Measurements from ENCODE around the gene GNS. TPM values are rescaled to one million over a fixed set of nuclear protein-coding genes. Genes with fewer than 3 reads are reported as not detected.

The GNS gene
- total and polyA plus RNA-seq, 2 donors (not counting 3 experiments of a cell fraction or from before 2014, with no cell fraction given) = 107 to 142 TPM

DNA sequence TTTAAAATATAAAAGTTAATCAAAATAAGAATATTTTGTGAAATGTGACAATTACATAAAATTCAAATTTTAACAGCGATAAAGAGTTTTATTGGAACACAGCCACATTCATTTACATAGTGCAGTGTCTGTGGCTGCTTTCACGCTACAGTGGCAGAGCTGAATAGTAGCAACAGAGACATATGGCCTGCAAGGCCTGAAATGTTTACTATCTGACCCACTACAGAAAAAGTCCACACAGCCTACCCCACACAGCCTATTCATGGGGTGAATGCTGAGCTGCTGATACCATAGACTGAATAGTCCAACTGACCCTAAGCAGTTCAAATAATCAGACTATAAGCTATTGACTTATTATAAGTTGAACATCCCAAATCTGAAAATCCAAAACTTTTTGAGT is 13.2 kb downstream of the GNS start:
- dilution Hi-C loops (cut with MboI; ENCODE audit: extremely low pct_ligation_motif_present, low sequenced_read_pairs) (no loop called here), intact Hi-C loops (cut with micrococcal nuclease) (loop anchor here (1.0 kb wide), 1 partner anchor 122 kb away; no protein-coding TSS in a partner anchor)
- no peaks in the 10 kb centered on the region for H4K20me1 ChIP-seq (replicated peaks; ENCODE audit: control insufficient read depth, extremely low read depth, insufficient read depth, low read length)
- no peak overlapping the region for H3K4me3 ChIP-seq (replicated peaks in 1 of 3; ENCODE audit: insufficient read depth in 1 of 3, low read depth in 1 of 3, low read length in 3 of 3)
- H2AFZ ChIP-seq (ENCODE audit: low read depth, low read length) = no peak overlapping the region
- FAIRE-seq (peak; percentile 55), DNase-seq (ENCODE audit: low read depth, low spot score) (no peak)
- ChIA-PET CTCF (interaction anchor here (1.0 to 1.8 kb wide), 6 partner anchors 12 to 361 kb away, joined by 3 to 9 read pairs (median 6); partner anchors contain the start of gene GNS), POLR2A (no interaction called here)
- peaks cover 5% of the 10 kb centered on the region for H3K79me2 ChIP-seq (ENCODE audit: control insufficient read depth, insufficient read depth, low read length)
- H3K36me3 ChIP-seq (ENCODE audit: control insufficient read depth in 2 of 2, extremely low read depth in 1 of 2, insufficient read depth in 2 of 2, low read length in 2 of 2) = peaks cover 12 to 14% of the 10 kb centered on the region in 2 experiments
- H3K4me1 ChIP-seq (ENCODE audit: control insufficient read depth, extremely low read depth, insufficient read depth, low read length) = peaks cover 41% of the 10 kb centered on the region
- H3K27ac ChIP-seq (ENCODE audit: insufficient read depth, low read depth, low read length) = no peak overlapping the region
- H3K9me1 ChIP-seq (replicated peaks; ENCODE audit: control insufficient read depth, extremely low read depth, insufficient read depth, low read length) = no peaks in the 10 kb centered on the region
- no TSS peak for BruUV-seq (replicated peaks)
- H3K27me3 ChIP-seq (ENCODE audit: control insufficient read depth in 2 of 2, insufficient read depth in 2 of 2, low read length in 2 of 2) = no peaks in the 10 kb centered on the region
- H3K9ac ChIP-seq (replicated peaks; ENCODE audit: extremely low read depth, insufficient read depth, low read length) = no peak overlapping the region
- TF ChIP-seq MYC (IDR thresholded peaks at IDR 0.05; ENCODE audit: low read depth, low read length) (no peak), POLR2AphosphoS5 (IDR thresholded peaks at IDR 0.05; ENCODE audit: insufficient read depth, low read depth, low read length) (no peak), JUN (IDR thresholded peaks at IDR 0.05; ENCODE audit: borderline replicate concordance, insufficient read depth, insufficient read length, low read depth) (no peak), EZH2 (IDR thresholded peaks at IDR 0.05; ENCODE audit: borderline replicate concordance, low read depth, low read length, severe bottlenecking) (no peak), GATA2 (IDR thresholded peaks at IDR 0.05; ENCODE audit: insufficient read depth, insufficient read length, low read depth, low read length) (no peak), POLR2A (IDR thresholded peaks at IDR 0.05; ENCODE audit: low read depth, low read length) (no peak), FOS (IDR thresholded peaks at IDR 0.05; ENCODE audit: borderline replicate concordance, insufficient read depth, low read length) (no peak)
- TF ChIP-seq, protein P1, sequence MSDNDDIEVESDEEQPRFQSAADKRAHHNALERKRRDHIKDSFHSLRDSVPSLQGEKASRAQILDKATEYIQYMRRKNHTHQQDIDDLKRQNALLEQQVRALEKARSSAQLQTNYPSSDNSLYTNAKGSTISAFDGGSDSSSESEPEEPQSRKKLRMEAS (IDR thresholded peaks at IDR 0.05; ENCODE audit: insufficient read depth, insufficient read length) = no peak
- TF ChIP-seq, protein P2, sequence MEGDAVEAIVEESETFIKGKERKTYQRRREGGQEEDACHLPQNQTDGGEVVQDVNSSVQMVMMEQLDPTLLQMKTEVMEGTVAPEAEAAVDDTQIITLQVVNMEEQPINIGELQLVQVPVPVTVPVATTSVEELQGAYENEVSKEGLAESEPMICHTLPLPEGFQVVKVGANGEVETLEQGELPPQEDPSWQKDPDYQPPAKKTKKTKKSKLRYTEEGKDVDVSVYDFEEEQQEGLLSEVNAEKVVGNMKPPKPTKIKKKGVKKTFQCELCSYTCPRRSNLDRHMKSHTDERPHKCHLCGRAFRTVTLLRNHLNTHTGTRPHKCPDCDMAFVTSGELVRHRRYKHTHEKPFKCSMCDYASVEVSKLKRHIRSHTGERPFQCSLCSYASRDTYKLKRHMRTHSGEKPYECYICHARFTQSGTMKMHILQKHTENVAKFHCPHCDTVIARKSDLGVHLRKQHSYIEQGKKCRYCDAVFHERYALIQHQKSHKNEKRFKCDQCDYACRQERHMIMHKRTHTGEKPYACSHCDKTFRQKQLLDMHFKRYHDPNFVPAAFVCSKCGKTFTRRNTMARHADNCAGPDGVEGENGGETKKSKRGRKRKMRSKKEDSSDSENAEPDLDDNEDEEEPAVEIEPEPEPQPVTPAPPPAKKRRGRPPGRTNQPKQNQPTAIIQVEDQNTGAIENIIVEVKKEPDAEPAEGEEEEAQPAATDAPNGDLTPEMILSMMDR (IDR thresholded peaks at IDR 0.05; ENCODE audit: extremely low read depth in 1 of 2, insufficient read depth in 1 of 2, low read depth in 1 of 2, low read length in 2 of 2) = no peak
- H3K9me3 ChIP-seq (replicated peaks; ENCODE audit: control insufficient read depth, insufficient read depth, low read length) = no peaks in the 10 kb centered on the region
- H3K4me2 ChIP-seq (ENCODE audit: insufficient read depth, low read length) = no peak overlapping the region

Measured in endothelial cell of umbilical vein (primary cell).